KMS-11 (cell line): Measurements from ENCODE around the gene DLG2.
"Not testable (repeated sequence)": the region's sequence is repeated elsewhere in the genome, so short reads cannot be mapped to it uniquely, and the experiment has no call there.

Experiments used
- H2AFZ ChIP-seq: fragments of 200-600 bp; sonication (generic); 2 replicates; pipeline ENCODE4 v1.6.1; 2016; ENCODE audit warnings: antibody characterized with exemption, mixed run types, low read depth
- H3K27ac ChIP-seq: fragments of 200-600 bp; sonication (generic); 2 replicates; pipeline ENCODE4 v1.6.1; 2016; ENCODE audit warnings: mild to moderate bottlenecking, mixed run types
- H3K27me3 ChIP-seq: fragments of 200-600 bp; sonication (generic); 2 replicates; pipeline ENCODE4 v1.6.1; 2017; ENCODE audit warnings: mild to moderate bottlenecking, low read depth, mixed run types, moderate library complexity; ENCODE audit not compliant: insufficient read depth
- H3K36me3 ChIP-seq: fragments of 200-600 bp; sonication (generic); 2 replicates; pipeline ENCODE4 v1.6.1; 2017; ENCODE audit warnings: mild to moderate bottlenecking, mixed run types; ENCODE audit not compliant: insufficient read depth
- H3K4me1 ChIP-seq: fragments of 200-600 bp; sonication (generic); 2 replicates; pipeline ENCODE4 v1.6.1; 2016; ENCODE audit warnings: mild to moderate bottlenecking, low read depth, mixed run types; ENCODE audit not compliant: poor library complexity, severe bottlenecking
- H3K4me2 ChIP-seq: fragments of 200-600 bp; sonication (generic); 2 replicates; pipeline ENCODE4 v1.7.0; 2016; ENCODE audit warnings: mild to moderate bottlenecking, mixed run types
- H3K4me3 ChIP-seq: fragments of 200-600 bp; sonication (generic); IDR thresholded peaks from 2 replicates; pipeline ENCODE4 v1.6.1; 2017; ENCODE audit warnings: low read depth, low read length, mixed read lengths; ENCODE audit not compliant: insufficient read depth
- H3K79me2 ChIP-seq: fragments of 200-600 bp; sonication (generic); 2 replicates; pipeline ENCODE4 v1.6.1; 2016; ENCODE audit warnings: low read depth, mixed run types; ENCODE audit not compliant: insufficient read depth
- H3K9ac ChIP-seq: fragments of 200-600 bp; sonication (generic); 2 replicates; pipeline ENCODE4 v1.6.1; 2016; ENCODE audit warnings: mild to moderate bottlenecking, mixed run types
- H4K20me1 ChIP-seq: fragments of 200-600 bp; sonication (generic); 2 replicates; pipeline ENCODE4 v1.6.1; 2016; ENCODE audit warnings: mild to moderate bottlenecking, mixed run types; ENCODE audit not compliant: insufficient read depth
- TF ChIP-seq, protein P1 (sequence below): fragments of 200-600 bp; sonication (generic); conservative IDR thresholded peaks from 2 replicates; pipeline ENCODE4 v1.6.1; 2017; ENCODE audit warnings: low read depth, mild to moderate bottlenecking, antibody characterized with exemption, low read length, moderate library complexity, mixed read lengths

The DLG2 gene

DNA sequence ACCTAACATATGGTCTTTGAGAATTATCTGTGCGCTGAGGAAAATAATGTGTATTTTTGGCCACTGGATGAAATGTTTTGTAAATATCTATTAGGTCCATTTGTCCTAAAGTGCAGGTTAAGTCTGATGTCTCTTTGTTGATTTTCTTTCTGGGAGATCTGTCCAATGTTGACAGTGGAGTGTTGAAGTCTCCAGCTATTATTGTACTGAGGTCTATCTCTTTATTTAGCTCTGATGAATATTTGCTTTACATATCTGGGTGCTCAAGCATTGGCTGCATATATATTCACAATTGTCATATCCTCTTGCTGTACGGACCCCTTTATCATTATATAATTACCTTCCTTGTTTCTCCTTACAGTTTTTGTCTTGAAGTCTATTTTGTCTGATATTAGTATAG is 833.8 kb downstream of the DLG2 start:
- TF ChIP-seq, protein P1, sequence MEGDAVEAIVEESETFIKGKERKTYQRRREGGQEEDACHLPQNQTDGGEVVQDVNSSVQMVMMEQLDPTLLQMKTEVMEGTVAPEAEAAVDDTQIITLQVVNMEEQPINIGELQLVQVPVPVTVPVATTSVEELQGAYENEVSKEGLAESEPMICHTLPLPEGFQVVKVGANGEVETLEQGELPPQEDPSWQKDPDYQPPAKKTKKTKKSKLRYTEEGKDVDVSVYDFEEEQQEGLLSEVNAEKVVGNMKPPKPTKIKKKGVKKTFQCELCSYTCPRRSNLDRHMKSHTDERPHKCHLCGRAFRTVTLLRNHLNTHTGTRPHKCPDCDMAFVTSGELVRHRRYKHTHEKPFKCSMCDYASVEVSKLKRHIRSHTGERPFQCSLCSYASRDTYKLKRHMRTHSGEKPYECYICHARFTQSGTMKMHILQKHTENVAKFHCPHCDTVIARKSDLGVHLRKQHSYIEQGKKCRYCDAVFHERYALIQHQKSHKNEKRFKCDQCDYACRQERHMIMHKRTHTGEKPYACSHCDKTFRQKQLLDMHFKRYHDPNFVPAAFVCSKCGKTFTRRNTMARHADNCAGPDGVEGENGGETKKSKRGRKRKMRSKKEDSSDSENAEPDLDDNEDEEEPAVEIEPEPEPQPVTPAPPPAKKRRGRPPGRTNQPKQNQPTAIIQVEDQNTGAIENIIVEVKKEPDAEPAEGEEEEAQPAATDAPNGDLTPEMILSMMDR = no peak
- Histone ChIP-seq H3K27me3 (no peaks in the 10 kb centered on the region), H3K4me3 (no peak overlapping the region), H3K27ac (no peak overlapping the region), H3K4me2 (no peak overlapping the region), H3K4me1 (no peaks in the 10 kb centered on the region), H4K20me1 (no peaks in the 10 kb centered on the region), H3K79me2 (no peaks in the 10 kb centered on the region), H3K36me3 (no peaks in the 10 kb centered on the region), H2AFZ (no peak overlapping the region), H3K9ac (no peak overlapping the region)

DNA sequence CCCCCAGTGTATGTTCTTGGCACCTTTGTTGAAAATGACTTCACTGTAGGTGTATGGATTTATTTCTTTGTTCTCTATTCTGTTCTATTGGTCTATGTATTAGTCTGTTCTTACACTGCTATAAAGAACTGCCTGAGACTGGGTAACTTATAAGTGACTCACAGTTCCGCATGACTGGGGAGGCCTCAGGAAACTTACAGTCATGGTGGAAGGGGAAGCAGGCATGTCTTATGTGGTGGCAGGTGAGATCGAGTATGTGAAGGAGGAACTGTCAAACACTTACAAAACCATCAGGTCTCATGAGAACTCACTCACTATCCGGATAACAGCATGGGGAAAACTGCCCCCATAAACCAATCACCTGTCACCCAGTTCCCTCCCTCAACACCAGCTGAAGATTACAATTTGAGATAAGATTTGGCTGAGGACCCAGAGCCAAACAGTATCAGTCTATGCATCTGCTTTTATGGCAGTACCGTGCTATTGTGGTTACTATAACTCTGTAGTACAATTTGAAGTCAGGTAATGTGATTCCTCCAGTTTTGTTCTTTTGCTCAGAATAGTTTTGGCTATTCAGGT is 836.2 kb downstream of the DLG2 start:
- no peak overlapping the region for H3K27ac ChIP-seq
- H3K4me2 ChIP-seq = no peak overlapping the region
- TF ChIP-seq, protein P1 = no peak
- H3K36me3 ChIP-seq = no peaks in the 10 kb centered on the region
- no peaks in the 10 kb centered on the region for H4K20me1 ChIP-seq
- H3K9ac ChIP-seq = no peak overlapping the region
- no peak overlapping the region for H3K4me3 ChIP-seq
- no peaks in the 10 kb centered on the region for H3K27me3 ChIP-seq
- H2AFZ ChIP-seq = no peak overlapping the region
- H3K4me1 ChIP-seq = no peaks in the 10 kb centered on the region
- H3K79me2 ChIP-seq = no peaks in the 10 kb centered on the region

DNA sequence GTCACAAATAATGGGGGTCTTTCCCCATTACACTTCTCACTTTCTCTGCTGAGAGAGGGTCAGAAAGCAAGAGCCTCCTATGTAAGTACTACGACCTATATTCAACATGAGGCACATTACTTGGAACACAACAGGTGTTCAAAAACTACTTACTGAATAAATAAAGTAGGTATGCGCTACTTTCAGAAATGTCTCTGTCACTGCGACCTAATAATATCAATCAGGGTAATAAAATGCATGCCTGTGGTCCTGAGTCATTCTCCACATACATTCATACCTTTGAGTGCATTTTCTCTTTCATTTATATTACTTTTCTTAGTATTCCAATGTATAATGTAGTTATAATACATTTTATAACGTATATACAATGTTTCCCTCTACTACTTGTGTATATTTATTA is 838.9 kb downstream of the DLG2 start:
- Histone ChIP-seq H4K20me1 (no peaks in the 10 kb centered on the region), H3K4me1 (no peaks in the 10 kb centered on the region), H3K36me3 (no peaks in the 10 kb centered on the region), H2AFZ (no peak overlapping the region), H3K27me3 (no peaks in the 10 kb centered on the region), H3K79me2 (no peaks in the 10 kb centered on the region), H3K27ac (no peak overlapping the region), H3K4me3 (no peak overlapping the region), H3K9ac (no peak overlapping the region), H3K4me2 (no peak overlapping the region)
- TF ChIP-seq, protein P1 = no peak

DNA sequence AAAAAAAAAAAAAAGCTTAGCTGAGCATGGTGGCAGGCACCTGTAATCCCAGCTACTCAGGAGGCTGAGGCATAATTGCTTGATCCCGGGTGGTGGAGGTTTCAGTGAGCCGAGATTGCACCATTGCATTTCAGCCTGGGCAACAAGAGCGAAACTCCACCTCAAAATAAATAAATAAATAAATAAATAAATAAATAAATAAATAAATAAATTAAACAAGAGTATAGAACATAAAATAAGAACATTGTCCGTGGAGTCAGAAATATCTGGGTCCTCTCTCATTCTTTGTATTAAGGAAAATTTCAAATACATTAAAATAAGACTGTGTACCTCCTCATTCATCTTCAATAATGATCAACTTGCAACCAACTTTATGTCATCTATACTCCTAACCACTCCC is 843.0 kb downstream of the DLG2 start:
- not testable (repeated sequence) for H2AFZ ChIP-seq, H3K27ac ChIP-seq, H3K79me2 ChIP-seq, H3K4me2 ChIP-seq, H3K4me3 ChIP-seq, H4K20me1 ChIP-seq, H3K4me1 ChIP-seq, H3K9ac ChIP-seq, H3K36me3 ChIP-seq, H3K27me3 ChIP-seq

DNA sequence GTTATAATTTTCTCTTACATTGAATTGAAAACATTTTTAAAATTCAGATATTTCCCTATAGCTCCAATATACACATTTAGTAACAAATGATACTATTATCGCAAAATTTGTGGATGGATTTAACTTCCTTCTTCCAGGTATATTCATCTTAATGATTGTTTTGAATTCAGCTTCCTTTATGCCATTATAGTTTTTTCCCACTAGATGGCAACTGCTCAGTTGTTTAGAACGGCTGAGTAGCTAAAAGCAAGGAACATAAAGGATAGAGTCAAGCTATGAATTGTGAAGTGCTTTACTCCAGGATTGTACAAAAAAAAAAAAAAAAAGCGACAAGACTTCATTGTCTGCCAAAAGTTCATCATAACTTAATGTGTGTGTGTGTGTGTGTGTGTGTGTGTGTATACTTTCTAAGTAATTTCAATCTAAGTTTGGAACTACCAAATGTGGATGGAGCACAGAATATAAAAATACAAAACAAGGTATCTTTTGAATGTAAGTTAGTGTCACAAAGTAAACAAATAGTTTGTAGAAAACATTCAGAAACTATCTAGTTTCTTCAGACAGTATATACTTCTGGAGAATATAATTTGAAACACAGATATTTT is 846.4 kb downstream of the DLG2 start:
- no peak overlapping the region for H3K4me3 ChIP-seq
- H4K20me1 ChIP-seq = no peaks in the 10 kb centered on the region
- peaks cover 4% of the 10 kb centered on the region for H3K4me1 ChIP-seq
- H3K9ac ChIP-seq = no peak overlapping the region
- no peaks in the 10 kb centered on the region for H3K36me3 ChIP-seq
- no peak overlapping the region for H2AFZ ChIP-seq
- no peak overlapping the region for H3K4me2 ChIP-seq
- H3K27ac ChIP-seq = no peak overlapping the region
- H3K79me2 ChIP-seq = no peaks in the 10 kb centered on the region
- H3K27me3 ChIP-seq = no peaks in the 10 kb centered on the region
- TF ChIP-seq, protein P1 = peak; percentile 71
